ENCODE results near the gene SECISBP2L. TPM values are rescaled to one million over a fixed set of nuclear protein-coding genes. Genes with fewer than 3 reads are reported as not detected.
A peak's percentile ranks its signal among the peaks of the same experiment; 100 is the strongest.

Gene SECISBP2L
- total RNA-seq, 2 donors from 2014 or later, result 33.9 to 39.2 TPM

DNA sequence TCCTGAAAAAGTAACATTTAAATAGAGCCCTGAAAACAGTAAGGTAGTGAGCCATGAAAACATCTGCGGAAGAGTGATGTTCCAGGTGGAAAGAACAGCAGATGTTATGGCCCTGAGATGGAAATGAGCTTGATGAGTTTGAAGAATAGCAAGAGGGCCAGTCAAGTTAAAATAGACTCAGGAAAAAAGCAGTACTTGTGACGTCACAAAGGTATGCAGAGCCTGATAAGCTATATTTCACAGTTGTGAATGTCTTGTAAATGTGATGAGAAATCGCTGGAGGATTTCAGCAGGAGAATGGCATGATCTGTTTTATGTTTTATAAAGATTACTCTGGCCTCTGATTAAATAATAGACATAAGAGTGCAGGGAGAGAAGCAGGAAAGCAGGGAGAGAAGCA is 18.6 kb upstream of the SECISBP2L start:
- Mint-ChIP-seq H3K9me3 (no peaks in the 10 kb centered on the region), H3K4me1 (ENCODE audit: low read depth in 2 of 2) (no peaks in the 10 kb centered on the region), H3K27me3 (peaks cover 4 to 12% of the 10 kb centered on the region in 2 donors), H3K4me3 (no peak overlapping the region), H3K27ac (no peak overlapping the region), H3K36me3 (peaks cover 5% of the 10 kb centered on the region)
- ATAC-seq (no peak), DNase-seq (ENCODE audit: low spot score) (no peak)

DNA sequence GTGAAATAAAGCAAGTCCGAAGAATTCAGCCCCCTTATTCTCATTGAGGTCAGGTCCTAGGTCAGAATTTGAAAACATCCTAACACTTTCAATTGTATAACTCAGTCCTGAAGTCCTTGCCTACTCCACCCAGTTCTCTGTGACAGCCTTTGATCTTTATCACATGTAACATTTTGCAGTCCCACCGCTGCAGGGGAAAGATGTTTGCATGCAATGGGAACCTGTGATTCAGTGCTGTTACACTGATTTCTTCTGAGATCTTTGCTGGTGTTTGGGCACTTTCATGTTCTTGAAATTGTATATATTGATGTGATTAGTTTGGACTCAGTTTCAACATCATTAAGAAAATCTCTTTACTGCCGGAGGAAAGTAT is 18.0 kb upstream of the SECISBP2L start:
- no peaks in the 10 kb centered on the region for H3K4me1 Mint-ChIP-seq (ENCODE audit: low read depth in 2 of 2)
- no peak overlapping the region for H3K4me3 Mint-ChIP-seq
- H3K9me3 Mint-ChIP-seq, result no peaks in the 10 kb centered on the region
- DNase-seq (ENCODE audit: low spot score), result no peak
- no peaks in the 10 kb centered on the region for H3K36me3 Mint-ChIP-seq
- no peak for ATAC-seq
- H3K27me3 Mint-ChIP-seq, result peaks cover 4 to 6% of the 10 kb centered on the region in 2 donors
- no peak overlapping the region for H3K27ac Mint-ChIP-seq

DNA sequence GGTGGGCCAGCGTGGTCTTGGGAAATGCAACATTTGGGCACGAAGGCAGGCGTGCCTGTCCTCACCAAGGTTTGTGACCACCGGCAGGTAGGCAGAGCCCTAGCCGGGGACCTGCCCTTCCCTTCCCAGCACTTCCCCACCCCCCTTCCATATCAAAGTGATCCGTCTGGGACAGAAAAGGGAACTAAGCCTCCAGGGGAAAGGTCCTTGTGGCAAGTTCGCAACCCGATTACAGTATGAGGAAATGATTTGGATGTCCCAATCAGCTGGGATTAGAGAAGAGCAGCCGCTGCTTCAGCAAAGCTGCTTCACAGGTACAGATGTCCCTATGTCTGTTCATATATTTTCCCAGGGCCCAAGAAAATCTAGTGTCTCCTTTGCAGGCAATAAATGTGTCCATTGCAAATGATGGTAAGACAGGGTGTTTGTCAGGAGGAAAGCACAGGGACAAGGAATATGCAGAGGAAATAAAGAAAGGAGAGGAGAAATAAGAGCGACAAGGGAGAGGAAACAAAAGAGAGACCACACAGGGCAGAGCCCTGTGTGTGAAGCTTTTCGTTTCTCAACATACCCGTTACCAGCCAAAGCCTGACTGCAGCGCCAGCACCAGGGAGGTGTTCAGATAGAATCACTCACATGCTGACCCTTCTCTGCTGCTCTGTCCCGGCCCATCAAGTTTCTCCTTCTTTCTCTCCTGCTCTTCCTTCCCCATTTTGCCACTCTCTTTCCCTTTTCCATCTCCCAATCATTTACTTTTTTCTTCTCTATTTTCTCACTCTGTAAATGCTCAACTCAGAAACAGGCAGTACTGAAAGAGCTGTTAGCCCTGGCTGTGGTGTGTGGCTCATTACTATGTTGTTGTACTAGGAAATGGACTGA is 17.4 kb upstream of the SECISBP2L start:
- no peaks in the 10 kb centered on the region for H3K9me3 Mint-ChIP-seq
- no peaks in the 10 kb centered on the region for H3K36me3 Mint-ChIP-seq
- DNase-seq (ENCODE audit: low spot score) (no peak), ATAC-seq (no peak)
- H3K27me3 Mint-ChIP-seq, result peaks cover 4 to 6% of the 10 kb centered on the region in 2 donors
- no peak overlapping the region for H3K4me3 Mint-ChIP-seq
- no peaks in the 10 kb centered on the region for H3K4me1 Mint-ChIP-seq (ENCODE audit: low read depth in 2 of 2)
- H3K27ac Mint-ChIP-seq, result no peak overlapping the region

DNA sequence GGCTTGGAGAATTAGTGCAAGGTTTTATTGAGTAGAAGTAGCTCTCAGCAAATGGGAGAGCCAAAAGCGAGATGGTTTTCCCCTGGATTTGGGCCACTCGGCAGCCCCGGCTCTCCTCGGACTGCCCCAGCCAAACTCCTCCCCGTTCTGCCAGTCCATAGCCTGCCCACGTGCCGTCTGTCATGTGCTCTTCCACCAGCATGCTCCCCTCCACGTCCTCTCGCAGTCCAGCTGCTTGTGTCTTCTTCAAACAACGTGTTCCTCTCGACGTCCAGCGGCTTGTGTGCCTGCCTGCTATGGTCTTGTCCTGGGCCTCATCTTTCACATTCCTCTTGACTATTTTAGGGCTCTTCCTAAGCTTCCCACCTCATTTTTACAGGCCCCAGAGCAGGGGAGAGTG is 16.7 kb upstream of the SECISBP2L start:
- DNase-seq (ENCODE audit: low spot score) (no peak), ATAC-seq (no peak)
- no peaks in the 10 kb centered on the region for H3K36me3 Mint-ChIP-seq
- no peaks in the 10 kb centered on the region for H3K9me3 Mint-ChIP-seq
- H3K4me3 Mint-ChIP-seq, result no peak overlapping the region
- H3K27ac Mint-ChIP-seq, result no peak overlapping the region
- peaks cover 2 to 3% of the 10 kb centered on the region in 2 donors for H3K27me3 Mint-ChIP-seq
- H3K4me1 Mint-ChIP-seq (ENCODE audit: low read depth in 2 of 2), result no peaks in the 10 kb centered on the region

DNA sequence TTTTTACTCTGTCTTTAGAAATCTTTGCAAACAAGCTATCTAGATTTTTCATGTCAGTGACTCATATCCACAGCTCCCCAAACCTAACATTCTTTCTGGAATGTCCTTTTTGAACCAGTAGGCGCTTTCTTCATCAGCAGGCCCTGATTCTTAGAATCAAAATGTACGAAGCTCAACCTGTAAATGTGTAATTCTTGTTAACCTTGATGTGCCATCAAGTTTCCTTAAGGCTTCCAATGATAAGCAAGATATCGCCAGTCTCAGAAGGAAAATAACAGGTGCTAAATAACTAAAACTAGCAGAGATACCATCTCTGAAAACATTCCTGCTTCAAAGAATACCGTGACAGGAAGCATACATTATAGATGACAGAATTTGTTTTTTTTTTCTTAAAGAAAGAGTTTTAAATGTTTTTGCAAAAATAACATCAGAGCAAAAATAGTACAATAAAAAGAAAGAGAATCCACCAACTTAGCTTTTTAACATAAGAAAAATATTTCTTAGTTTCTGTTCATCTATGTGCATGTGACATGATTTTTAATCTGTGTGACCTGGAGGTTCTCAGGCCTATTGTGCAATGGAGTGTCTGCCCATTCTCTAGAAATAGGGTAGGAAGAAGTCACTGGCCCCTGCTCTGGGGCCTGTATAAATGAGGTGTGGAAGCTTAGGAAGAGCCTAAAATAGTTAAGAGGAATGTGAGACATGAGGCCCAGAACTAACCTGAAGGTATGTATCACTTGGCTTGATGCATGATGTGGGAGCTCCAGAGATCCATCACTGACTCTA is 14.7 kb upstream of the SECISBP2L start:
- Mint-ChIP-seq H3K9me3 (no peaks in the 10 kb centered on the region), H3K4me1 (ENCODE audit: low read depth in 2 of 2) (no peaks in the 10 kb centered on the region), H3K27me3 (no peaks in the 10 kb centered on the region), H3K27ac (no peak overlapping the region), H3K4me3 (no peak overlapping the region), H3K36me3 (no peaks in the 10 kb centered on the region)
- no peak for ATAC-seq
- no peak for DNase-seq (ENCODE audit: low spot score)

DNA sequence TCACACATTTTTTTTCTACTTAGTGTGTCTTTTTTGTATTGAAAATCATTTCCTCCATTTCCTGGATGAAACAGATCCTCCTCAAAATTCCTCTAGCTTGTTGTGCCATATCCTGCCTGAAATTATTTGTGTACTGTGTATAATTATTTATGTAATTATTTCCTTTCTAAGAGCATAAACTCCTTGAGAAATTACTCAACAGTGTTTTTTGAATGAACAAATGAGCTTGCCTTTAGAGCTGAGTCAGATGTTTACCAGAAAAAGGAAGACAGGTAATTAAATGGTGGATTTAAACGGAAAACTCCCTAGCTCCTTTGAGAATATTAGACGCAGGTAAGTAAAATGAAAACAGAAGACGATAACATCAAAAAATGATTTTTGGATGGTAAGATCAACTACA is 13.2 kb upstream of the SECISBP2L start:
- H3K4me1 Mint-ChIP-seq (ENCODE audit: low read depth in 2 of 2), result no peaks in the 10 kb centered on the region
- H3K9me3 Mint-ChIP-seq, result no peaks in the 10 kb centered on the region
- no peak for DNase-seq (ENCODE audit: low spot score)
- no peaks in the 10 kb centered on the region for H3K36me3 Mint-ChIP-seq
- H3K4me3 Mint-ChIP-seq, result no peak overlapping the region
- no peaks in the 10 kb centered on the region for H3K27me3 Mint-ChIP-seq
- ATAC-seq, result no peak
- H3K27ac Mint-ChIP-seq, result no peak overlapping the region

DNA sequence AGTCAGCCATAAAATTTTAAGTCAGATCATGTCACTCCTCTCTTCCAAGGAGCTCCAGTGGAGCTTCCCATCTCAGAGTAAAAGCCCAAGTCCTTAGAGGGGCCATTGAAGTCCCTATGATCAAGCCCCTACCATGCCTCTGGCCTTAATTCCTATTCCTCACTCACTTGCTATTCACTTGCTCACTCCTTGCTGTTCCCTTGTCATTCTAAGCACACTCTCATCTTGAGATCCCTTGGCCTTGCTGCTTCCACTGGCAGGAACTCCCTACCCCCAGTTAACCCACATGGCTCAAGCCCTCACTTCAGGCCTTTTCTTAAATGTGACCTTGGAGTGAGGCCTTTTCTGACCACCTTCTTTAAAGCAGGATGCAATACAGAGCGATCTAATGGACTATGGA is 12.3 kb upstream of the SECISBP2L start:
- no peaks in the 10 kb centered on the region for H3K9me3 Mint-ChIP-seq
- H3K4me3 Mint-ChIP-seq, result no peak overlapping the region
- H3K4me1 Mint-ChIP-seq (ENCODE audit: low read depth in 2 of 2), result no peaks in the 10 kb centered on the region
- ATAC-seq (no peak), DNase-seq (ENCODE audit: low spot score) (no peak)
- H3K27ac Mint-ChIP-seq, result no peak overlapping the region
- H3K36me3 Mint-ChIP-seq, result no peaks in the 10 kb centered on the region
- no peaks in the 10 kb centered on the region for H3K27me3 Mint-ChIP-seq

DNA sequence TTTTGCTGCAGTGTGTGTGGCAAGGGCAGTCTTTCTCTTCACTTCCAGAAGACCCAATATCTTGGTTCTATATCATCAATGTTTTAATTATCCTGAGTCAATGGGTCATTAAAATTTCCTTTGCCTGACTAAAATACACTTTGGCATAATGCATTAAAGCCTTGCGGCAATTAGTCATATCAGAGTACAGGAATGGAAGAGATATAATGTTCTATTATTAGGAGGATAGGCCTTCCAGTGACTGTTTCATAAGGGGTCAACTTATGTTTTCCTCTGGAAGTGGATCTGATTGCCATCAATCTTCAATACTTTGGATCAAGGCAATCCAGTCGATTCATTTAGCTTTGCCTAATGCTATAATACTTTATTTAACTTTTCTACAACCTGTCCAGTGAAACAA is 9.4 kb upstream of the SECISBP2L start:
- DNase-seq (ENCODE audit: low spot score) (no peak), ATAC-seq (no peak)
- no peaks in the 10 kb centered on the region for H3K9me3 Mint-ChIP-seq
- no peak overlapping the region for H3K27ac Mint-ChIP-seq
- no peak overlapping the region for H3K4me3 Mint-ChIP-seq
- H3K36me3 Mint-ChIP-seq, result no peaks in the 10 kb centered on the region
- H3K4me1 Mint-ChIP-seq (ENCODE audit: low read depth in 2 of 2), result no peaks in the 10 kb centered on the region
- H3K27me3 Mint-ChIP-seq, result no peaks in the 10 kb centered on the region

DNA sequence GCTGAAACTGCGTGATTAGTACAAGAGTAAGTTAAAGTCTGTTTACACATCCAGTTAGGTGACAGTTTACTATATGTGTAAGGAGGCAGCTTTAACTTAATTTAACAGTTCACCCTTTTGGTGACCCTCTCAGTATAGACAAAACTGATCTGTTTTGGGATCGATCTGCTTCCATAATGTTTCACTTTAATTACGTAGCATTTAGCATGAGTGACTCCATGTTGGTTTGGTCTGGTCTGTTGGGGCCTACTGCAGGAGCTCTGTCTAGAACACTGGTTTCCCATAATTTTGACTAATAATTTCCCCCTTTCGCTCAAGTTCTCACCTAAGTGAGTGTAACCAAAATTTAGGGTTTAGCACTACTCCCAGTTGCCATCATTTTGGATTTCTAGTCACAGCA is 6.4 kb upstream of the SECISBP2L start:
- no peaks in the 10 kb centered on the region for H3K4me1 Mint-ChIP-seq (ENCODE audit: low read depth in 2 of 2)
- H3K9me3 Mint-ChIP-seq, result no peaks in the 10 kb centered on the region
- no peaks in the 10 kb centered on the region for H3K27me3 Mint-ChIP-seq
- H3K36me3 Mint-ChIP-seq, result no peaks in the 10 kb centered on the region
- H3K27ac Mint-ChIP-seq, result no peak overlapping the region
- no peak for ATAC-seq
- no peak overlapping the region for H3K4me3 Mint-ChIP-seq
- DNase-seq (ENCODE audit: low spot score), result no peak

DNA sequence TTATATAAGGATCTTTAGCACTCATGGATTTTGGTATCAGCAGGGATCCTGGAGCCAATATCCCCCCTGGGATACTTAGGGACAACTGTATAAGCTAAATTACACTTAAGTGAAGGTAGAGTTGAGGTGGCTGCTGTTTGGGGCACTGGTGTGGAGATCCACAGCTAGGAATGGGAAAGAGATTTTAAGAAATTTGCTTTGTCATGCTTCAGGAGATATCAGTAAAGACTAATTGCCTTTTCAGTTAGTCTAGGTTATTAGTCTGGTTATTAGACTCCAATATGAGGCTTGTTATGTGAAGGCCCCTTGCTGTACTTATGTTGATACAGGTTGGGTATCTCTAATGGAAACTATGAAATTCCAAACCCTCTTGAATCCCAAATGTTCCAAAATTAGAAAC is 1.2 kb upstream of the SECISBP2L start:
- Mint-ChIP-seq H3K9me3 (no peaks in the 10 kb centered on the region), H3K27me3 (no peaks in the 10 kb centered on the region), H3K4me3 (peak overlapping the region; percentile 96), H3K4me1 (ENCODE audit: low read depth in 2 of 2) (peaks cover 15 to 24% of the 10 kb centered on the region in 2 donors), H3K27ac (no peak overlapping the region), H3K36me3 (peaks cover 9% of the 10 kb centered on the region)
- ATAC-seq (no peak), DNase-seq (ENCODE audit: low spot score) (no peak)

DNA sequence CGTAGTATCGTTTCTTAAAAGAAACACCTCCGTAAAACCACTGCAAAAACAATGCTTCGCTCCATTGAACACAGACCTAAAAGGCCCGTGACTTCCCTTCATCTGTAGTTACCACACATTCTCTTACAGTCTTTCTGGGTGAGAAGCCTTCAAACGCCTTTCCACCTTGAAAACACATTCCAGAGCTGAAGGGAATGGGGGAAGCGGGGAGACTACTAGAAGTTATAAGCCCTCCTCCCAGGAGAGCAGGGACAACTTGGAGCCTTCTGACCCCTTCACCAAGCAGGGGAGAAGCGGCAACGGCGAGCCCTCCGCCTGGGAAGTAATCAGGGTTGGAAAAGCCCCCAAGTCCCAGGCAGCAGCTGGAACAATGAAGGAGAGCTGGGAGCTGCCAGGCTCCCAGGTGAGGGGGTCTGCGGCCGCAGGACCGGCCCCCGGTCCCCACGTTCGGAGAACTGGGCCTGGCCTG is 461 bp downstream of the SECISBP2L start:
- Mint-ChIP-seq H3K4me1 (ENCODE audit: low read depth in 2 of 2) (peaks cover 23 to 32% of the 10 kb centered on the region in 2 donors), H3K9me3 (no peaks in the 10 kb centered on the region), H3K4me3 (peak overlapping the region; percentile 96), H3K27ac (peak overlapping the region; percentile 76 to 97), H3K27me3 (no peaks in the 10 kb centered on the region), H3K36me3 (peaks cover 9% of the 10 kb centered on the region)
- DNase-seq (ENCODE audit: low spot score), result no peak
- ATAC-seq, result peak in 1 of 2 donors; percentile 45

DNA sequence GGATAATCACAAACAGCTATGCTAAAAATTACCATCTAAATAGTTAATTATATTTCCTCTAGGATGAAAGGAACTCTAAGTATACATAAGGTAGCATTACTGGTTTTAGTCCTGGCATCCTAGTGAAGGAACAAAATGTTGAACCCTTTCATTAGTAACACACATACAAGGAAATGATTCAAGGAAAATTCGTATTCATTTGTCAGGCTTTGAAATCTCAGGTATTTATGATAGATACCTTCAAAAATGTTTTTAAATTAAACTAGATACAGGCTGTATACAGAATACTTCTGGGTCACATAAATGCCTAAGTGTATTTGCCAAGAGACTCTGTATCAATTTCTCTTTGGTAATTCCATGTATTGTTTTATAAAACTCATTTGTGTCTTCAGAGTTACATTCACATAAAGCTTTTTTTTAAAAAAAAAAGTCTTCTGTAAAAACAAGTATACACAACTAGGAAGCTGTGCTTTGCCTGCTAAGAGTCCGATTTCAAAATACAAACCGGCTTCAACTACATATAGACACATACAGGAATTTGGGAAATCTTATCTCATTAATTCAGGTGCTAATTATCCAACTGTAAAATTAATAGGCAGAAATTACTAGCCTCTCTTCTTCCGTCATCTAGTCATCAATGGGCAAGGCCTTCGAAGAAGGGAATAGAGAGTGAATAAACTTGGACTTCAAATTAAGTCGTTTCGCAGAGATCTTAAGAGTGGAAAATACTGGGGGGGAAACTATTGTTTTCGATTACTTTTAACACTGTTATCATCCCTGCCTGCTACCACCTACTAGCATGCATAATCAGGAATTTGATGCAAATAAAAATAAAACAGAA is 1.3 kb downstream of the SECISBP2L start:
- DNase-seq (ENCODE audit: low spot score), result no peak
- Mint-ChIP-seq H3K9me3 (no peaks in the 10 kb centered on the region), H3K27me3 (no peaks in the 10 kb centered on the region), H3K36me3 (peaks cover 9% of the 10 kb centered on the region), H3K27ac (peak overlapping the region; percentile 76 to 97), H3K4me3 (peak overlapping the region; percentile 96), H3K4me1 (ENCODE audit: low read depth in 2 of 2) (peaks cover 24 to 34% of the 10 kb centered on the region in 2 donors)
- no peak for ATAC-seq

DNA sequence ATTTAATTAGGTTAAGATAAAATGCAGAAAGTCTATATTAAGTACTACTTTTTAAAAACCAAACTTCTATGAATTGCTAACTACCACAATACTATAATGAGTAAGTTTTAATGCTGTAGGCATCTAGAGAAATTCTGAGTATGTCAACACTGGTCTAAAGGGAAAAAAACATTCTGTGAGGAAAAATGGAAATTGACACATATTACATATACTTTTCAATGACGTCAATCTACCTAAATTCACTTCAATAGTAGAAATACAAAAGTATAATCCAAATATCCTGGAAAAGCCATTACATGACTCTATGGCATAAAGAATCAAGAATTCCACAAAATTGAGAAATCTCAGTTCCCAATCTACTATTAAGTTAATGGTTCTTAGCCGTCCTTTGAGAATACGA is 2.2 kb downstream of the SECISBP2L start:
- Mint-ChIP-seq H3K36me3 (peaks cover 9% of the 10 kb centered on the region), H3K4me3 (peak overlapping the region; percentile 96), H3K27me3 (no peaks in the 10 kb centered on the region), H3K9me3 (no peaks in the 10 kb centered on the region), H3K4me1 (ENCODE audit: low read depth in 2 of 2) (peaks cover 26 to 36% of the 10 kb centered on the region in 2 donors), H3K27ac (no peak overlapping the region)
- DNase-seq (ENCODE audit: low spot score) (no peak), ATAC-seq (no peak)
